Sigmoid colon (tissue), 4 donors: ENCODE results near the gene FGF9.

ENCODE experiments used
- CTCF ChIP-seq, 4 experiments: fragments of 450-650 bp in 3 of 4; fragments of 200-600 bp in 1 of 4; IDR thresholded peaks; one replicate each; pipeline ENCODE4 v1.5.1; 2016 to 2019; ENCODE audit warnings: antibody characterized with exemption in 4 of 4, mild to moderate bottlenecking in 3 of 4, moderate library complexity in 2 of 4
- EP300 ChIP-seq, 4 donors: sonication (generic); formaldehyde crosslinking; IDR thresholded peaks; one replicate each; pipeline ENCODE4 v1.6.1; 2017; ENCODE audit warnings: antibody characterized with exemption in 4 of 4
- POLR2A ChIP-seq, 2 donors: fragments of 450-650 bp; IDR thresholded peaks; one replicate each; pipeline ENCODE4 v1.6.1; 2016; ENCODE audit warnings: antibody characterized with exemption in 2 of 2, mild to moderate bottlenecking in 2 of 2, moderate library complexity in 2 of 2
- POLR2AphosphoS5 ChIP-seq, 4 donors: sonication (generic); formaldehyde crosslinking; IDR thresholded peaks; one replicate each; pipeline ENCODE4 v1.6.1; 2017; ENCODE audit warnings: antibody characterized with exemption in 4 of 4

GRCh38 chr13:21625366-21625765, 45.5 kb upstream of the FGF9 start:
- TF ChIP-seq POLR2A (IDR thresholded peaks at IDR 0.05) (no peak), CTCF (IDR thresholded peaks at IDR 0.05) (peak in 1 of 4 experiments; percentile 16), EP300 (IDR thresholded peaks at IDR 0.05) (no peak), POLR2AphosphoS5 (IDR thresholded peaks at IDR 0.05) (no peak)
